VCaP (cell line): ENCODE results near the gene EMB.
"Not testable (repeated sequence)": the region's sequence is repeated elsewhere in the genome, so short reads cannot be mapped to it uniquely, and the experiment has no call there.

Experiments
- H3K27ac ChIP-seq: fragments of 450-650 bp; 2 replicates; pipeline ENCODE4 v1.5.1; 2017
- TF ChIP-seq, protein P1 (sequence below): fragments of 450-650 bp; conservative IDR thresholded peaks from 2 replicates; pipeline ENCODE4 v1.5.1; 2017; ENCODE audit warnings: mild to moderate bottlenecking, moderate library complexity

The EMB gene

DNA sequence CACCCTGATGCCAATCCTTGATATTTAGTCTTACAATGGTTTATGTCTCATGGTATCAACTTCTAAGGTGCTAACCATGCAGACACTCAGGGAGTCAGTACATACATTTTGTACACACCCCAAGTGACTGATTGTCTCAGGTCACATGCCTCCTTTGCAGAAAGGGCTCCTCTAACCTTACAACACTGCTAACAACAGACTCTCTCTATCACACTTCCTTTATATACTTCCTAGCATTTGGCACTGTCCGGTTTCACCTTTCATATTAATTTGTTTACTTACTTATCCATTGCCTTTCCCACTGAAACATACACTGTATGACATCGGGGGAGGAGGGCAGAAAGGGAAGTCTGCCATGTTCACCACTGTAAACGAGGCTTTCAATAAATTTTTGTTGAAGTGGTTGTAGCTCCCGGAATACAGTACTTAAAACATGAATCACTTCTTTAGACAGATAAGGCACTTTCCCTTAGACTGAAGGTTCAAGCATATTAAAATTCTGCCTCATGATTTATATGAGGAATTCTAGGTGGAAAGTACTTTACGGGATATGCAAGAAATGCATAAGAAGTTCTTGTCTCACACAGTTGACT, 20.6 kb downstream of the EMB start:
- TF ChIP-seq, protein P1, sequence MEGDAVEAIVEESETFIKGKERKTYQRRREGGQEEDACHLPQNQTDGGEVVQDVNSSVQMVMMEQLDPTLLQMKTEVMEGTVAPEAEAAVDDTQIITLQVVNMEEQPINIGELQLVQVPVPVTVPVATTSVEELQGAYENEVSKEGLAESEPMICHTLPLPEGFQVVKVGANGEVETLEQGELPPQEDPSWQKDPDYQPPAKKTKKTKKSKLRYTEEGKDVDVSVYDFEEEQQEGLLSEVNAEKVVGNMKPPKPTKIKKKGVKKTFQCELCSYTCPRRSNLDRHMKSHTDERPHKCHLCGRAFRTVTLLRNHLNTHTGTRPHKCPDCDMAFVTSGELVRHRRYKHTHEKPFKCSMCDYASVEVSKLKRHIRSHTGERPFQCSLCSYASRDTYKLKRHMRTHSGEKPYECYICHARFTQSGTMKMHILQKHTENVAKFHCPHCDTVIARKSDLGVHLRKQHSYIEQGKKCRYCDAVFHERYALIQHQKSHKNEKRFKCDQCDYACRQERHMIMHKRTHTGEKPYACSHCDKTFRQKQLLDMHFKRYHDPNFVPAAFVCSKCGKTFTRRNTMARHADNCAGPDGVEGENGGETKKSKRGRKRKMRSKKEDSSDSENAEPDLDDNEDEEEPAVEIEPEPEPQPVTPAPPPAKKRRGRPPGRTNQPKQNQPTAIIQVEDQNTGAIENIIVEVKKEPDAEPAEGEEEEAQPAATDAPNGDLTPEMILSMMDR: no peak
- peak overlapping the region; percentile 58 for H3K27ac ChIP-seq

DNA sequence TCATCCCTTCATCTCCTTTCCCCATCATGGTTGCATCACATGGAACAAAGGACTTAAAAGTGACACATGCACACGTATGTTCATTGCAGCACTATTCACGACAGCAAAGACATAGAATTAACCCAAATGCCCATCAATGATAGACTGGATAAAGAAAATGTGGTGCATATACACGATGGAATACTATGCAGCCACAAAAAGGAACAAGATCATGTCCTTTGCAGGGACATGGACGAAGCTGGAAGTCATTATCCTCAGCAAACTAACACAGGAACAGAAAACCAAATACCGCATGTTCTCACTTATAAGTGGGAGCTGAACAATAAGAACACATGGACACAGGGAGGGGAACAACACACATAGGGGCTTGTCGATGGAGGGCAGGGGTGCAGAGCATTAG, 21.4 kb downstream of the EMB start:
- peak overlapping the region; percentile 58 for H3K27ac ChIP-seq

DNA sequence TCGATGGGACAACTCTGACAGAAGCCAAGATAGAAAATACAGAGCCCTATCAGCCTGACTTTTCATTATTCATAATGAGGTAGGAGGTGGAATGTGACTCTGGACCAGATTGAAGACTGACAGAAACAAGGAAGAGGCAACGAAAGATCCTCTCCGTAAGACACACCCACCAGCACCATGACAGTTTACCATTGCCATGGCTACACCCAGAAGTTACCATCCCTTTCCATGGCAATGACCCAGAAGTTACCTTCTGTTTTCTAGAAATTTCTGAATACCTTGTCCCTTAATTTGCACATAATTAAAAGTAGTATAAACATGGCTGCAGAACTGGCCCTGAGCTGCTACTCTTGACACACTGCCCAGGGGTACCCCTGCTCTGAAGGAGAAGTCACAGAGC, 24.5 kb downstream of the EMB start:
- not testable (repeated sequence) for H3K27ac ChIP-seq

DNA sequence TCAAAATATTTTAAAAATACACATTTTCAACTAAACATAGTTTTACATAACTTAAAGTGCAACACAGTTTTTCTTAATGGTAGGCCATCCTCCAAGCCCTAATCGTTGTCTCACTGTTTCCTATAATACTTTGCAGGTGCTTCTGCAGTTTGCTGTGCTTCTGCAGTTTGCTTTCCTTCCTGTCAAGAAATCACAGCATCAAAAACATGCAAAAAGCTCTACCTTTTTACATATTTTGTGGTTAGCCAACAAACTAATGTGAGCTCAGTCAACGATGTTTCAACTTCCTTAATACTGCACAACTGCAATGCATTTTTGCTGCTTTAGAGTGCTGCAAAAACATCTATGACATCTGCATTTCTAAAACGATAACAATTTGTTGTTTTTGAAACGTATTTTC, 25.2 kb downstream of the EMB start:
- TF ChIP-seq, protein P1: no peak
- no peak overlapping the region for H3K27ac ChIP-seq

DNA sequence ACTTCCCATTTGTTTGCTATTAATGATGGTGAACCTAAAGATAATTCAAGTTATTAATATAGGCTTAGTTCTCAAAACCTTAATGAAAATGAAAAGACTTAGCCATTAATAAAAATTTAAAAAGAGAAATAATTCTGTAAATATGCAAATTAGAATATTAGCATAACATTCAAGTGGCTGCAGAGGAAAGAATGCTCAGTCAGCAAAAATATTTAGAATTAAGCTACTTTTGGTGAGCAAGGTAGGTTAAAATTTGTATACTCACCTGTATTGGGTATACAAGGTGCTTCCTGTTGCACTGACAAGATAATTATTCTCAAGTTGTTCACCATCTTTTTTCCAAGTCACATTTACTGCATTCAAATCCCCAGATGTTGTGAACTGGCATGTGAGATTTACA, 30.2 kb downstream of the EMB start:
- not testable (repeated sequence) for H3K27ac ChIP-seq

DNA sequence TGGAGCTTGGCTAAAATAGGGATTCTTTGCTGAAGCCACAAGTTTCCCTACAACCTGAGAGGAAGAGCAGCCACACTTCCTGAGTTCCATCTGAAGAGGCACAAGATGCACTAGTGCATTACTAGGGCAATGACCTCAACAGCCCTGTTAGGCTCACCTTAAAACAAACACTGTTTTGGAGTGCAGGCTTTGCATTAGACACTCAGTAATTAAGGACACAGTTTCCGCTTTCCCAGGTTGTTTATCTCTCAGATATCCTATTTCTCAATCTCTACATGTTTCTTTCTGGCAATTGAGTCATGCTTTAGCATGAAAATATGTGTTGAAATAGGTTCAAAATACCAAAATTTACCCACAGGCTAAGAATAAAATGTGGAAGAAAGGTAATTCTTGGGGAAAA, 34.2 kb downstream of the EMB start:
- no peak overlapping the region for H3K27ac ChIP-seq
- TF ChIP-seq, protein P1: no peak

DNA sequence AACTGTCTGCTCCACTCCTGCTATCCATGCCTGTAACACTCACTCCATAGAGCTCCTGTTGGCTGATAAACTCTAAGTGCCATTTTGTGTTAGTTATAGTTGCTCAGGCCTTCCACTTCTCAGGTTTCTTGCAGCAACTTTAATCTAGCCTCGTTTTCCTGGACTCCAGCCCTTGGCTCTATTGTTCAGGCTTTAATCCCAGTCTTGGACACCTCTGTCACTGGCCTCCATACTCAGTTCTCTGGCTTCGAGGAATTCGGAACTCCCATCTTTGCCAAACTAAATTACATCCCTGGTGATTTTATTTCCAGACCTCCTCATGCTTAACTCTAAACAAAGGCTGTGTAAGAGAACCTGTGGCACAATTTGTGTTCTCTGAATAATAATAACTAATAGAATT, 39.8 kb downstream of the EMB start:
- TF ChIP-seq, protein P1: no peak
- H3K27ac ChIP-seq: no peak overlapping the region

DNA sequence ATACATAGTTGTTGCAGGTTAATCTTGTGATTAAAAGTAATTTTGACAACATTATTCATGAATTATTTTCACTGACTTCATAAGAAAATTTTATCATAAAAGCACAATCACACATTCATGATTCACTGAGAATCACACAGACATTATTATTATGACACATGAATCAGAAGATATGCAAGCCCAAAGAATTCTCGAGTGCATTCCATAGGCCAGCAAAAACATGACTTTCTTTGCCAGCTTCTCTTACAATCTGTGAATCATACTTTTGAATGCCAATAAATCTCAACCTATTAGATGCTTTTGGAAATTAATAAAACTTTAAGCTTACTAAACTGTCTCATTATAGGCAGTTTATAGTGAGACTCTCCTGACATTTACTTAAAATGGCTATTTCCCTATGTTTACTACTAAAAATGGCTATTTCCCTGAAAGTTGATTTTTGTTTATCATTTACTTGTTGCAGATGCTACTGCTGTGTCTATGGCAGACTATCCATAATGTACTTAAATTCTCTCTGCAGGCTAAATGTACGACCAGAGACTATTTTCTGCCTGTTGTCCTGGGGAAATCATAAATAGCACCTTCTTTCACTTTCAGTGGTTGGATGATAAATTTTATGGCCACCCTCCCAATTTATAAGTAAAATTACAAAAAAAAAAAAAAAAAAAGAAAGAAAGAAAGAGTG, 47.0 kb downstream of the EMB start:
- not testable (repeated sequence) for H3K27ac ChIP-seq

DNA sequence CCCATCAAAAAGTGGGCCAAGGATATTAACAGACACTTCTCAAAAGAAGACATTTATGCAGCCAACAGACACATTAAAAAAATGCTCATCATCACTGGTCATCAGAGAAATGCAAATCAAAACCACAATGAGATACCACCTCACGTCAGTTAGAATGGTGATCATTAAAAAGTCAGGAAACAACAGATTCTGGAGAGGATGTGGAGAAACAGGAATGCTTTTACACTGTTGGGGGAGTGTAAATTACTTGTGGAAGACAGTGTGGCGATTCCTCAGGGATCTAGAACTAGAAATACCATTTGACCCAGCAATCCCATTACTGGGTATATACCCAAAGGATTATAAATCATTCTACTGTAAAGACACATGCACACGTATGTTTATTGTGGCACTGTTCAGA, 48.8 kb downstream of the EMB start:
- H3K27ac ChIP-seq: not testable (repeated sequence)

DNA sequence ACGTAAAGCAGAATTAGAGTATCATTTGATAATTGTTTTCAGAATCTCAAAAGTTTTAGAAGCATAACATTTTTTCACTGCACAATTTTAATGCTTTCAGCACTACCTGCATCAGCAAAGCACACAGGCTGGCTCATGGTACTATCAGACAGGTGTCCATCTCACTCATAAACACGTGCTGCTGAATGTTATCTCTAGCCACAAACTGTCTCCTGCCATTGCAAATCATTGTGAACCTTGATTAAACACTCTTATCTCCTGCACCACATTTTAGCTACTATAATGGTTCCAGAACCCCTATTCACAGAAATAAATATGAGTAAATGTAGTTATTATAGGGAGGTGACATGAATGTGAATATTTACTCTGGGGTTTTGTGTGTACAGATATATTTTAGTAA, 56.7 kb downstream of the EMB start:
- not testable (repeated sequence) for H3K27ac ChIP-seq

DNA sequence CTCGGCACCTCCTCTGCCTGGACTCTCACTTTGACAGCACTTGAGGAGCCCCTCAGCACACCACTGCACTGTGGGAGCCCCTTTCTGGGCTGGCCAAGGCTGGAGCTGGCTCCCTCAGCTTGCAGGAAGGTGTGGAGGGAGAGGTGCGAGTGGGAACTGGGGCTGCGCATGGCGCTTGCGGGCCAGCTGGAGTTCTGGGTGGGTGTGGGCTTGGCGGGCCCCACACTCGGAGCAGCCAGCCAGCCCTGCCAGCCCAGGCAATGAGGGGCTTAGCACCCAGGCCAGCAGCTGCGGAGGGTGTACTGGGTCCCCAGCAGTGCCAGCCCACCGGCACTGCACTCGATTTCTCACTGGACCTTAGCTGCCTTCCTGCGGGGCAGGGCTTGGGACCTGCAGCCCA, 64.4 kb downstream of the EMB start:
- not testable (repeated sequence) for H3K27ac ChIP-seq

DNA sequence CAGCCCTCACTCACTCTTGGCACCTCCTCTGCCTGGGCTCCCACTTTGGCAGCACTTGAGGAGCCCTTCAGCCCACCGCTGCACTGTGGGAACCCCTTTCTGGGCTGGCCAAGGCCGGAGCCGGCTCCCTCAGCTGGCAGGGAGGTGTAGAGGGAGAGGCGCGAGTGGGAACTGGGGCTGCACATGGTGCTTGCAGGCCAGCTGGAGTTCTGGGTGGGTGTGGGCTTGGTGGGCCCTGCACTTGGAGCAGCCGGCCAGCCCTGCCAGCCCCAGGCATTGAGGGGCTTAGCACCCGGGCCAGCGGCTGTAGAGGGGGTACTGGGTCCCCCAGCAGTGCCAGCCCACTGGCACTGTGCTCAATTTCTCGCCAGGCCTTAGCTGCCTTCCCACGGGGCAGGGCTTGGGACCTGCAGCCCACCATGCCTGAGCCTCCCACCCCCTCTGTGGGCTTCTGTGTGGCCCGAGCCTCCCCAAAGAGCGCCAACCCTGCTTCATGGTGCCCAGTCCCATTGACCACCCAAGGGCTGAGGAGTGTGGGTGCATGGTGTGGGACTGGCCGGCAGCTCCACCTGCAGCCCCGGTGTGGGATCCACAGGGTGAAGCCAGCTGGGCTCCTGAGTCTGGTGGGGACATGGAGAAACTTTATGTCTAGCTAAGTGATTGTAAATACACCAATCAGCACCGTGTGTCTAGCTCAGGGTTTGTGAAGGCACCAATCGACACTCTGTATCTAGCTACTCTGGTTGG, 71.6 kb downstream of the EMB start:
- not testable (repeated sequence) for H3K27ac ChIP-seq
